ENCODE results near the gene SMG9.

The SMG9 gene

DNA sequence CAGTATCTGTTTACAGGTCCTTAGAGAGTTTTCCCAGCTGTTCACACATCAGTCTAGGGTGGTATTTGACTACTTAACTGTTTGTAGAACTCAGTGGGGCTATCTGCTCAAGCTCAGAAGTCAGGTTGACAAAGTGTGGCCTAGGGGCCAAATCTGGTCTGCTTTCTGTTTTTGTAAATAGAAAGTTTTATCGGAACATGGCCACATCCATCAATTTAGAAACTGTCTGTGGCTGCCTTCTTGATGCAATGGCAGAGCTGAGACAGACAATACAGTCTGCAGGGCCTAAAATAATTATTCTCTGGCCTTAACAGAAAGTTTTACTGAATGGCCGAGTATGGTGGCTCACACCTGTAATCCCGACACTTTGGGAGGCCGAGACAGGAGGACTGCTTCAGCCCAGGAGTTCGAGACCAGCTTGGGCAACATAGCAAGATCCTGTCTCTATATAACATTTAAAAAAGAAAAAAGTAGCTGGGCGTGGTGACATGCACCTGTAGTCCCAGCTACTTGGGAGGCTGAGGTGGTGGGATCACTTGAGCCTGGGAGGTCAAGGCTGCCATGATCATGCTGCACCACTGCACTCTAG lies 2.4 kb downstream of the SMG9 start:
- no peak for FAIRE-seq

DNA sequence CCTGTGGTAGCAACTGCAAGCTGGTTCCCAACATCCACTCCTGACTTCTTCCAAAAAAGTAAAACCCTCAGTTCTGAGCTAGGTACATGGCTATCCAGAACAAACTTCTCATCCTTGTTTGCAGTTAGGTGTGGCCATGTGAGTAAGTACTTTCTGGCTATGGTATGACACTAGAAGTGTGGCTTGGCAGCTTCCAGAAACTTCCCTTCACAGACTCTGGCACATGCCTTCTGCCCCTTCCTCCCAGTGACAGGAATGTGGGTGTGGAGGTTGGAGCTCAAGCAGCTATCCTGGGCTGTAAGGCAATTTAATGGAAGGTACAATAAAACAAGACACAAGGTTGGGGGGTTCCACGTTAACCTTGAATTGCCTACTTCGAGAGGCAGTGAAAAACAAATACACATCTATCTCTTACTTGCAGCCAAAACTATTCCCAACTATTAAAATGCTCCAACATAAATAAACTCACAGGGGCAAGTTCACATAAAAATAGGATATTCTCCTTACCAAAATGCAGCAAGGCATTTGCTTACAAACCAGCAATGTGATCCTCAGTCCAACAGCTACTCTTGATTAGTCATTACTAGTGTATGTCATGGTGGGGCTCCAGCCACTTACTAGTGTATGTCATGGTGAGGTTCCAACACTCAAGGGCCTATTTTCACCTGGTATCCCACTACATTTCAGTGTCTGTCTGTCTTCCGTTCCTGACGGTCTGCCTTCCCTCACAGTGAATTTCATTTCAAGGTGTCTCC lies 3.1 kb downstream of the SMG9 start:
- FAIRE-seq = no peak

DNA sequence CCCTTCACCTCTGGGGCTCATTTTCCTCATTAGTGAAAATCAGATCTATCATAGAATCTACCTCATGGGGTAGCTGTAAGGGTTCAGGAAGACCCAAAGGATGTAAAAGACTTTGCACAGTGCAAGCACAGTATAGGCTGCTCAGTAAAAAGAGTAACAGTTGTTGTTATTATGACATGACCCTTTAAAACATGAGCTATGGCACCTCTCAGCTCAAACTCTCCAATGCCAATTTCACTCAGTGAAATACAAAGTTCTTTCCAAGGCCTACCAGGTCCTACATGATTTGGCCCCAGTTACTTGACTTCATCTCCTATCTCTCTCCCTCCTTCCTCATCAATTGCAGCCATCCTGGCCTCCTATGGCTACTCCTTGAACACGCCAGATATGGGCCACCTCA lies 4.9 kb downstream of the SMG9 start:
- no peak for FAIRE-seq

DNA sequence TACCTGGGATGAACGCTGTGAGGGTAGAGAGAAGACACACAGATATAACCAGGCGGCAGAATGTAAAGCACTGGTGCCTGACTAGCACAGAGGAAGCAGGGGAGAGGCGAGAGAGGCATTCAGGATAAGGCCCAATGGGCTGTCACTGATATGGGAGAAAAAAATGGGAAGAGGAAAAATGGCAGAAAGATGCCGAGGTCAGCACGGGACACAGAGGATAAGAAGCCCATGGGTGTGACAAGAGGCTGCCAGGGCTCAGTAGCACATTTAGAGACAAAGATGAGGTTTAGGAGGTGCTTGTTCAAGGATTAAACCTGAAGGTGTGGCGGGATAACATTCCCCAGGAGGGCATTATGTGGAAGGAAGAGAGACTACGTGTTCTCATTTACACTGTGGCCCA lies 5.6 kb downstream of the SMG9 start:
- no peak for FAIRE-seq

DNA sequence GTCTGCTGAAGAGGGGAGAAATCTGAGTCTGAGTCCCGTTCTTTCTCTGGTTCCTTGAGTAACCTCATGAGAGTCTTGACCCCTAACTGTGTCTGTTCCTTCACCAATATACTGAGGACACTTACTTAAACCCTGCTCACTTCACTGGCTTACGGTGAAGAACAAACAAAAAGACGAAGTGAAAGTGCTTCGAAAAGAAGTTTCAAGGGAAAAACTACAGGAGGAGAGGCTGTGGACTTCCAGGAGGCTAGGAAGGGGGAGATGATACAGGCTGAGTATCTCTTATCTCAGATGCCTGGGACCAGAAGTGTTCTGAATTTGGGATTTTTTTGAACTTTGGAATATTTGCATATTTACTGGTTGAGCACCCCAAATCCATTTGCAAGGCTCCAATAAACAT lies 6.1 kb downstream of the SMG9 start:
- FAIRE-seq = no peak

DNA sequence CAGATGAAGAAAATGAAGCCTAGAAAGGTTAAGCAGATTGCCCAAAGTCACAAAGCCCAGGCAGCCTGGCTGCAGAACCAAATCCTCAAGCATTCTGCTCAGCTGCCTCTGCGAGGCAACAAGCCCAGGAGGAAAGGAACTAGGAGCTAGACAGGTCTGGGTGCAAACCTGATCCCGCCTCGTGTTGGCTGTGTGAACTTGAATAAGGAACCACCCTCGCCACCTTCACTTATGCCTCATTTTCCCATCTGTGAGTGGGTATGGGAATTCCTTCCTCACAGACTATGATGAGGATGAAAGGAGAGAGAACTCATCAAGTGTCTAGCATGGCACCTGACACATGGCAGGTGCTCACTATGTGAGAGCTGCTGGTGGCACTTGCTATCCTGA lies 6.6 kb downstream of the SMG9 start:
- FAIRE-seq = no peak

DNA sequence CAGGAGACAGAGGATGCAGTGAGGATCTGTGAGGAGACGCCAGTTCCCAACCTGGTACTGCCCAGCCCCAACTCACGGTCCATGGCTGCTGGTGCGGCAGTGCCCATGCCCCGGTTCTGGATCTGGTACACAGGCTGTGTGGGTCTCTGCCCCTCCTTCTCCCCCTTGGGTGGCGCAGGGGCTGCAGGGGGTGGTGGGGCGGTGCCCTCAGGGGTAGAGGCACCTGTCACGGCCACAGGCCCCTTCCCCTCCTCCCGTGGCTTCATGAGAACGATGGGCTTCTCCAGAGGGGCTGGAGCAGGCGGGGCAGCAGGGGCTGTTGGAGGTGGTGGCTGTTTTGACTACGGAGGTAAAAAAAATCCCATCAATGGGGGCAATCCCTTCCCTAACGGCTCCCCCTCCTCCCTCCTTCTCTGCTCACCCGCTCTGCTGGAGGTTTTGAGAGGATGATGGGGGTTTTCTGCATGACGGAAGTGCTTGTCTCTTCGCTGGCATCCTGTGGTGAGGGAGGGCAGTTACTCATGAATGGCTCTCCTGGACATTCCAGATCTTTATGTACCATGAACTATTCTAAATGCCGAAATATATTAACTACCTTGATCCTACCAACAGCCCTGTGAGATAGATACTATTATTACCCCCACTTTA lies 7.1 kb downstream of the SMG9 start:
- FAIRE-seq = no peak

DNA sequence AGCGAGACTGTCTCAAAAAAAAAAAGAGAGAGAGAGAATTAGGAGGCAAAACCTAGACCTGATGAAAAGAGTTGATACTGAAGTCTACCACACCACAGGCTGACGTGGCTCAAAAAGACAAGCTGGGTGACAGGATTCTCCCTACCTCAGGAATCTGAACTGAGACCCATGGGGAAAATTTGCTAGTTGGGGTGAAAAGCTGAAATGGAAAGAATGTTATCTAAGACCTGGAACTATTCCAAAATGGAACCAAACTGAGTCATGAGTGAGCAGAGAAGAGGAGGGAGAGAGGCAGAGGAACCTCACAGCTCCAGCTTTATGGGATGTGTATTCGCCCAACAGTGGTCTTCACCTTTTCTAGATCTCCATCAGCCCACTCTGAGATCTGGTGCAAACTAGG lies 11.7 kb downstream of the SMG9 start:
- FAIRE-seq = no peak

DNA sequence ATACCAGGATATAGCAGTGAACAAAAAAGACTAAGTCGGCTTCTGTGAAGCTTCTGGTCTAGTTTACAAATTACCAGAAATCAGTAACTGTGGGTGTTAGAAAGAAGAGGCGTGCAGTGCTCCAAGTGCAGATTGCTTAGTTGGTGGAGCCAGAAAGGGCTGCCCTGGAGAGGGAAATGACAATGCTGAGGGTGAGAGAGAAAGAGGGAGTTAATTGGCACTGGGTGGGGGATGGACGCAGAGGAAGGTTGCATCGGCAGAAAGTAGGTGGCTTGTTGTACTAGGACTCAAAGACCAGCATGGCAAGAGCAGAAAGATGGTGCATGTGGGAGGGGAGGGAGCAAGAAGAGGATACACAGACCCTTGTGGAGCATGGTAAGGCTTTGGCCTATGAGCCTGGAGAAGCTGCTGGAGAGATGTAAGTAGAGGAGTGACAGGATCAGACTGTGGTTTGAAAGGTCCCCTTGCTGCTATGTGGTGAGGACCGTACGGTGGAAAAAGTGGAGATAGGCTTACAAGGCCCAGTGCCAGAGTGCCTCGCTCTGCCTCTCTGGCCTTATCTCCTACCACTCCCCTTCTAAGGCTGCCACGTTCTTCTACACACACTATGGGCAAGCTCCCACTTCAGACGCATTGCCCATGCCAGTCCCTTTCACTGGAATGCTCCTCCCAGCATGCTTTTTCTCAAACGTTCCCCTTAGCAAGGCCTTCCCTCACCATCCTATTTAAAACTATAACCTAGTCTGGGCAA lies 13.5 kb downstream of the SMG9 start:
- no peak for FAIRE-seq

DNA sequence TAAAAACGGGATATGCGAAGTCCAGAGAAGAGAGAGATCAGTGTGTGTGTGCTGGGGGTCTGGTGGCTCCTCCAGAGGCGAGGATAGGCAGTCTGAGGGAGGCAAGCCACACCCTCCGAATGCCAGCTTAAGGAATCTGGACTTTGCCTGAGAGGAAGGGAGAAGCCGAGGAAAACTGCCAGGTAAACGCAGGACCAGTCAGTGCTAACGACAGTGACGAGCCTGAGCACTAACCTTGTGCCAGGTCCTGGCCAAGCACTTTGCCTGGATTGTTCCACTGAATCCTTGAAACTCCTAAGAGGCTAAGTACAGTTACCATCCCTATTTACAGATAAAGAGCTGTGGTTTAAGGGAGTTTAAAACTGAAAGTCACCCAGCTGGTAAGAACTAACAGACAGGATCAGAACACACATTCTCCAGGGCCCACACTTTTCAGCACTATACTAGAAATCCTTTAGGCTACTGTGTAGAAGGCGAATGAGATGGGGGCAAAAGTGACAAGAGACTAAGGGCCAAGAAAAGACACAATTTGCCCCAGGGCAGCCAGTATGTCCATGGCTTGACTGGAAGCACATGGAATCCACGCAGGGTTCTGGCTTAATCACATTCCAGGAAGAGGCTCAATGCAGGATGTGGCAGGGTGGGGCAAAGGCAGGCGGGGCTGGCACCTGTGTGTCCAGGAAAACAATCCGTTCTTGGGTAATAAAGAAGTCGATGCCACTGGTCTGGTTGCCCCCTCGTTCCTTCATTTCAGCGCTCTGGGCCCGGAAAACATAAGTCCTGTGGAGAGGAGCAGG lies 15.1 kb downstream of the SMG9 start:
- FAIRE-seq = no peak

DNA sequence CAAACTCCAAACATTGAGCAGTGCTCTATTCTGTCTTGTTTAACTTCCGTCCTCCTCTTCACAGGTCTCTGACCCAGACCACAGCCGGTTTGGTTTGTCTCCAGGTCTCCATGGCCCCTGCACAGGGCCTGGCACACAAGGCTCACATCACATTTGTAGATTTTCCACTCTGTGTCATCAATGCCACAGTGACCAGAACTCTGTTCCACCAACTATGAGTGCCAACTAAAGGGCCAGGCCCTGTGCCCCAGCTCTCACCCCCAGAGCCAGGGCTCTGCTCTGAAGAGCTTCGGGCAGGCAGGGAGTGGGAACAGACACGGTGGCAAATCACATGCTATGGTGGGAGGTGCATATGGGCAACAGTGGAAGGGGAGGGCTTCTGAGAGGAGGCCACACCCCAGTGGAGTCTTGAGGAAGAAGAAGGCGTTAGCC lies 16.0 kb downstream of the SMG9 start:
- FAIRE-seq = no peak

DNA sequence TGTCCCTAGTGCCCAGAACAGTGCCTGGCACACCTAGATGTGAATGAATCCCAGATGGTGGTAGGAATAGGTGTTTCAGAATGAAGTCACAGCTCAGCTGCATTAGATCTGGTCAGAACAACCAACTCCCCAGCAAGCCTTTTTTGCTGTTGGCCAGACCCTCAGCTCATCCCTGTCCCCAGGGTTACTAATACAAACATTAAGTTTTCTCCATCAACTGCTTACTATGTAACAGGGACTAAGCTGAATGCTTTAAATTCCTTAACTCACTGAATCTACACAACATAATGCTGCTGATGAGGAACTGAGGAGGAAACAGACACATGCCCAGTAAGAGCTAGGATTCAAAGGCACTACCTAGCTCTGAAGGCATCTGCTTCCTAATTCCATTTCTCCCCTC lies 18.8 kb downstream of the SMG9 start:
- no peak for FAIRE-seq

DNA sequence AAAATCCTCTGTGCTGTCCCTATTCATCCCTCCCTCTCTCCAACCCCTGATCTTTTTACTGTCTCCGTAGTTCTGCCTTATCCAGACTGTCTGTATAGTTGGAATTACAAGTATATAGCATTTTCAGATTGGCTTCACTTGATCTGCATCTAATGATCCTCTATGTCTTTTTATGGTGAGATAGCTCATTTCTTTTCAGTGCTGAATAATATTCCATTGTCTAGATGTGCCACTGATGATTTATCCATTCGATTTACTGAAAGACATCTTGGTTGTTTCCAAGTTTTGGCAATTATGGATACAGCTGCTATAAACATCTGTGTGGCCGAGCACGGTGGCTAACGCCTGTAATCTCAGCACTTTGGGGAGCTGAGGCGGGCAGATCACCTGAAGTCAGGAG lies 19.7 kb downstream of the SMG9 start:
- no peak for FAIRE-seq

DNA sequence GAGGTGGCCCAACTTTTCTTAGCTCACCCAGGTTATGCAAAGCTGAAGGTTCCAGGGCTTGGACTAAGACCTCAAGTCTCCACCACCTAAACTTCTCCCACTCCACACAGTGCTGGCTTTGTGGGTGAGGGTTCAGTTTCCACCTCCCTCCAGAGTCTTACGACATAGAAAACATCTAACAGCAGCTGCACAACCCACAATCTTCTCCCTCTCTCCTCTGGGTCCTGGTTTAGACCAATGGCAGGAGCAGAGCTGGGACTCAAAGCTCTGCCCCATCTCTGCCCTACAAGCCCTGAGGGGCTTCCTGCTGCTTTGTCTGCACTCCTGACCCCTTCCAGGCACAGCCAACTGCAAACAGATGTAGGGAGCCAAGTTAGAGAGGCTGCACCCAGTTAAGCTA lies 22.9 kb downstream of the SMG9 start:
- FAIRE-seq = no peak

DNA sequence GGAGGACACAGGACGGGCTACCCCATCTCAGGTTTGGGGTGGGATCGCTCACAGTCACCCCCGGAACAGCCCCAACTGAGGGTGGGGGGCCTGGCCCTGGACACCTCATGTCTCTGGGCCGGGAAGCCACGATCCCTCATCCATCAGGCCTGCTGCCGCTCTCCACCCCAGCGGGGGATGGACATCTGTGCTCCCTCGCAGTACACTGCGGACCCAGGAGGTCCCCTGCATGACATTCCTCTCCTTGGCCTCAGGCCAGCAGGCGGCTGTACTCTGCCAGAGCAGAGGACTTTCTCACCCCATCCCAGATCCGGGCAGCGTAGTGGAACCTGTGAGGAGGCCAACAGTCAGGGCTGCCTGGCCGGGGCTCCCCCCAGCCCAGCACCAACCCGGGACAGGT lies 23.4 kb downstream of the SMG9 start:
- FAIRE-seq = no peak

DNA sequence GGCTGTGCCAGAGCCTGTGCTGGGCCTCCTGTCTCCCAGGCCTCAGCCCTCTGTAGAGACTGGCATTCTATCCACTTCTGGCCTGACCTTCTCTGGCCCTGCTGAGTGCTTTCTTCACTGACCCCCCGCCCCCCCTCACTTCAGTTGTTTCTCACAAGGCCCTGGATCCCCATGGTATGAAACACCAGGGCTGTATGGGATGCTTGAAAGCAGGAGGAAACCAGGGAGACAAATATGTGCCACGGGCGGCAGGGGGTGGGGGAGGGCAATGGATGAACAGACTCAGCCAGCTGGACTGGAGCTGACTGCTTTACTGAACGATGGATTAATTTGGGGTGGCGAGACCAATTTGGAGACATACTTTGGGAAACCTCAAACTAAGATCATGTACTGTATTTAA lies 24.8 kb downstream of the SMG9 start:
- FAIRE-seq = no peak

DNA sequence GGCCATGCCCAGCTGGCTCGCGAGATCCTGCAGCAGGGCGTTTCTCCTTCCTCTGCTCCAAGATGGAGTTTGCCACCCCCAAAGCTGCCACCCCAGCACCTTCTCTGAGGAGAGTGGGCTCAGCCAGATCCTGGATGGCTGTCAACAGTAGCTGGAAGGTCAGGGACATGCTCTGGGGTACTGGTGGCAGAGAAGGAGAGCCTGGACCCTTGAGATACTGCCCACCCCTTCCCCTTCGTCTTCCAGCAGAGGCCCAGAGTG lies 27.2 kb downstream of the SMG9 start:
- FAIRE-seq = no peak

DNA sequence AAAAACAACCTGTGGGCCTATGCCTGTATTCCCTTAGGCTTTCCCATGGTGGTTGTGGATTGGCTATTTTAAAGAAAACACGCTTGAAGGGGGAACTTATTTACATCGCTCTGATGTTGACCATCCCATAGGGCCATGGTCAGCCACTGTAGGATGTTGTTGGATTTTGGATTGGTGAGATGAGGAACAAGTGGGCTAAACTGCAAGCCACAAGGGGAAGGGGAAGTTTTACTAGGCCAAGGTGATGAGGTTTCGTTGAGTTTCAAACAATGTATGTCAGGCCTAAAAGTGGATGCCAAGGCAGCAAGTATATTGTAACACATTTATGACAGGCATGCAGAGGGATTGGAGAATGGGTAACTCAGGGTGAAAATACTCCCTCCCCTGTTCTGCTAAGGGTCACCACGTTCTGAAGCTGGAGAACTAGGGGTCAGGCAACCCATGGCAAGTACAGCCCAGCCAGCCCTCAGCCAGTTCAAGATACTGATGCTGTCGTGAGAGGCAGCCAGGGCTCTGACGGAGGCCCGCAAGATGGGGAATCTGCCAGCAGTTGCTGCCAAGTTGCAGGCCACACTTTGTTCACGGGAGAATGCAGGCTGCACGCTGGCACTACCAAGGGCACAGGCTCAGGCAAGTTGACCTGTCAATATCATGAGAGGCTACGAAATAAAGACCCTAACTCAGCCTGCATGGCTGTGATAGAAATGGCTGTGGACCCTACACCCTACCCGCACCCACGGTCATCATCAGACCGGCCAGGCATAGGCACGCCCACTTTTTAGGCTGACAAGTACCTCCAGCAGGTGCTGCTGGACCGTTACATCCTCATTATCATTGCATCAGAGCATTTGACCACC lies 27.8 kb downstream of the SMG9 start:
- no peak for FAIRE-seq

DNA sequence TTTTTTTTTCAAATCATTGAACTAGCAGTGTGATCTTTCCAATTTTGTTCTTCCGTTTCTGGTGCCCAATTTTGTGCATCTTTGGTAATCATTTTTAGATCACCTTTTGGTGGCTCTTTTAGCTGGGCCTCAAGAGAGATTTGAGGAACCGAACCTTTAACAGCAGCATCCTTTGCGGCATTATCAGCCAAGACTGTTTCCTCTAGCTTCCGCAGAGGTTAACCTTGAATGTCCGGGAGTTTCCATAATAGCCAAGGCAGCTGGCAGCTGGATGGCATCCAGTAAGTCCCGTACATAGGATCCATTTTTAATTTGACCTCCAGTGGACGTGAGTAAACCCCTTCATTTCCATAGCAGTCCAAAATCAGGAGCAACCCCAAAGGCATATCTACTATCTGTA lies 29.3 kb downstream of the SMG9 start:
- no peak for FAIRE-seq

DNA sequence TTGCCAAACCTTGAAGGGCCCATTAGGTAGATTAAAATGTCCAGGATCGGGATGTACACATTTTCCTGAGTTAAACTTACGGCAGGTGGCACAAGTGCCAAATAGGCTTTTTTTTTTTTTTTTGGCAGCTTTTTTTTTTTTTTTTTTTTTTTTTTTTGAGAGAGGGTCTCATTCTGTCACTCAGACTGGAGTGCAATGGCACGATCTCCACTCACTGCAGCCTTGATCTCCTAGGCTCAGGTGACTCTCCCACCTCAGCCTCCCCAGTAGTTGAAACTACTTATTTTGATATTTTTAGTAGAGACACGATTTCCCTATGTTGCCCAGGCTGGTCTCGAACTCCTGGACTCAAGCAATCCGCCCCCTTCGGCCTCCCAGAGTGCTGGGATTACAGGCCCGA lies 29.9 kb downstream of the SMG9 start:
- no peak for FAIRE-seq

DNA sequence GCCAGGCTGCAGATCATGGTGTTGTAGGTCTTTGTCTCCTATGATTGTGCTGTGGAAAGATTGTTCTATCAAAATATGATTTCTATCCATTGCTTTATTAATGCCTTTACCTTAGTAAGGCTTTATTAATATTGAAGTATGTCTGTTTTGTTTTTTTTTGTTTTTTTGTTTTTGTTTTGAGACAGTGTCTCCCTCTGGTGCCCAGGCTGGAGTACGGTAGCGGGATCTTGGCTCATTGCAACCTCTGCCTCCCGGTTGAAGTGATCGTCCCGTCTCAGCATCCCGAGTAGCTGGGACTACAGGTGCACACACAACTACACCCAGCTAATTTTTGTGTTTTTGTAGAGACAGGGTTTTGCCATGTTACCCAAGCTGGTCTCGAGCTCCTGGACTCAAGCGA lies 31.2 kb downstream of the SMG9 start:
- no peak for FAIRE-seq

DNA sequence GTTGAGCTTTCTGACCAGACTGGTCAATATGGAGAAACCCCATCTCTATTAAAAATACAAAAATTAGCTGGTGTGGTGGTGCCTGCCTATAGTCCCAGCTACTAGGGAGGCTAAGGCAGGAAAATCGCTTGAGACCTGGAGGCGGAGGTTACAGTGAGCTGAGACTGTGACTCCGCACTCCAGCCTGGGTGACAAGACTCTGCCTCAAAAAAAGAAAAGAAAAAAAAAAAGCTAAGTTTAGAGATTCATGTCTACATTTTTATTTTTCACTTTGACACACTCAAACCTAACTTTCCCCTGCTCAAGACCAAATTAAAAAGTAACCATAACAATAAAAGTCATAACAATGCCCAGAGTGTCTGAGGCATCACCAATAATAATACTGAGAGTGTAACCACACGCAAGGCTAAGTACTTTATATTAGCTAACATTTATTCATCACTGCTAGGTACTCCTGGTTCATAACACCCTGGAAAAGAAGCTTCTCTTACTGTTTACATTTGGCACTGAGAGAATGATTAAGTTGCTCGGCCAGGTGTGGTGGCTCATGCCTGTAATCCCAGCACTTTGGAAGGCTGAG lies 33.2 kb downstream of the SMG9 start:
- FAIRE-seq = no peak
